Measurements from ENCODE around the gene RDH5. TPM values are rescaled to one million over a fixed set of nuclear protein-coding genes. Genes with fewer than 3 reads are reported as not detected.

Gene RDH5
- total RNA-seq, 1 experiment from 2014 or later = 12.6 TPM

DNA sequence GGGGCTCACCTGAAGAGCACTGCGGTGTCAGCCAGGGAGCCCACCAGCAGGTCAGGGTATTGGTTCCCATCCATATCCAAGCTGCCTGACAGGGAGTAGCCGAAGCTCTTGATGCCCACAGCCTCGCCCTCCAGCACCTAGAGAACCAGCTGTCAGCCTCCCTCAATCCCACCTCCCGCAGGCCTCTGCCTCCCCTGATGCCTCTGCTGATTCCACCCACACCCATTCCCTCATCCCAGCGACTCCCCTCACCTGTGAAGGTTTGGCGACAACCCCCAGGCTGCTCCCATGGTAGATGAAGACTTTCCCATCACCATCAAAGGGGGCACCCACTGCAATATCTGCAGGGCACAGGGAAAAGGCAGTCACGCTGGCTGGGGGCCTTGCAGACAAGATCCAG lies 22.5 kb upstream of the RDH5 start:
- CTCF ChIA-PET = no interaction called here
- DNase-seq = no peak
- Histone ChIP-seq H3F3A (ENCODE audit: insufficient read depth, low read depth) (no peaks in the 10 kb centered on the region), H3K4me3 (no peak overlapping the region), H2AFZ (no peak overlapping the region), H3K4me1 (replicated peaks; ENCODE audit: insufficient read depth) (no peaks in the 10 kb centered on the region), H3K9me2 (ENCODE audit: insufficient read depth) (no peaks in the 10 kb centered on the region), H4K20me1 (ENCODE audit: insufficient read depth) (no peaks in the 10 kb centered on the region), H3K27me3 (ENCODE audit: insufficient read depth, low read depth) (peaks cover 44% of the 10 kb centered on the region), H3K9me3 (ENCODE audit: insufficient read depth, low read depth) (no peaks in the 10 kb centered on the region), H3K79me2 (ENCODE audit: low read depth) (no peaks in the 10 kb centered on the region), H3K27ac (no peak overlapping the region), H3K4me2 (no peak overlapping the region), H3K36me3 (ENCODE audit: low read depth) (no peaks in the 10 kb centered on the region)
- BruUV-seq (replicated peaks) = no TSS peak
- POLR2A ChIA-PET (ENCODE audit: unreplicated experiment) = no interaction called here
- TF ChIP-seq, protein P1, sequence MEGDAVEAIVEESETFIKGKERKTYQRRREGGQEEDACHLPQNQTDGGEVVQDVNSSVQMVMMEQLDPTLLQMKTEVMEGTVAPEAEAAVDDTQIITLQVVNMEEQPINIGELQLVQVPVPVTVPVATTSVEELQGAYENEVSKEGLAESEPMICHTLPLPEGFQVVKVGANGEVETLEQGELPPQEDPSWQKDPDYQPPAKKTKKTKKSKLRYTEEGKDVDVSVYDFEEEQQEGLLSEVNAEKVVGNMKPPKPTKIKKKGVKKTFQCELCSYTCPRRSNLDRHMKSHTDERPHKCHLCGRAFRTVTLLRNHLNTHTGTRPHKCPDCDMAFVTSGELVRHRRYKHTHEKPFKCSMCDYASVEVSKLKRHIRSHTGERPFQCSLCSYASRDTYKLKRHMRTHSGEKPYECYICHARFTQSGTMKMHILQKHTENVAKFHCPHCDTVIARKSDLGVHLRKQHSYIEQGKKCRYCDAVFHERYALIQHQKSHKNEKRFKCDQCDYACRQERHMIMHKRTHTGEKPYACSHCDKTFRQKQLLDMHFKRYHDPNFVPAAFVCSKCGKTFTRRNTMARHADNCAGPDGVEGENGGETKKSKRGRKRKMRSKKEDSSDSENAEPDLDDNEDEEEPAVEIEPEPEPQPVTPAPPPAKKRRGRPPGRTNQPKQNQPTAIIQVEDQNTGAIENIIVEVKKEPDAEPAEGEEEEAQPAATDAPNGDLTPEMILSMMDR (conservative IDR thresholded peaks at IDR 0.05) = no peak
- TF ChIP-seq EZH2 (IDR thresholded peaks at IDR 0.05; ENCODE audit: low read depth) = no peak
- intact Hi-C loops (cut with micrococcal nuclease; ENCODE audit: unreplicated experiment) = no loop called here

DNA sequence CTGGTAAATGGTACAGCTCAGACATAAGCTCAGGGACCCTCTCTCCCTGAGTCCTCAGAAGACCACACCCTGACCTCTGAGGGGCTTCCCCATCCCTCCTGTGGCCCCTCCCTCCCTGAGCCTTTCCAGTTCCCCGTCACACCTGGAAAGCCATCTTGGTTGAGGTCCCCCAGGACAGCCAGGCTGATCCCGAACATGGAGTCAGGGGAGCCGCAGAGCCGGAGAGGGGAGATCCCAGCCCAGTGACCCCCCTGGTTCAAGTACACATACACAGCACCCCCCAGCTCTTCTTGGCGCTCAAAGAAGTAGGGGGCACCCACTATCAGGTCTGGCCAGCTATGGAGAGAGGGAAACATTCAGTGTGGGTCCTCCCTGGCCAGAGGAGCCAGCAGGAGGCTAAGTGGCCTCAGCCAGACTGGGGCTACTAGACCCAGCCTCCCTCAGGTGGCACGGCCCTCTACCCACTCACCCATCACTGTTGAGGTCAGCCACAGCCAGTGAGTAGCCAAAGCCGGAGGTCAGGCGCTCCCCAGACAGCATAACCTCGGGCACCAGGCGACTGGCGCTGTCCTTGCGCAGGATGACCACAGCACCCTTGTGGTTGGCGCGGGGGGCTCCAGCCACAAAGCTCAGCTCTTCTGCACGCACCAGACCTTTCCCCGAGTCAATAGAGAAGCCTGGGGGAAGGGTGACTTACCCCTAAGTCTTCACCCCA lies 21.8 kb upstream of the RDH5 start:
- CTCF ChIA-PET = no interaction called here
- Histone ChIP-seq H3K79me2 (ENCODE audit: low read depth) (no peaks in the 10 kb centered on the region), H3K27ac (no peak overlapping the region), H3K4me2 (no peak overlapping the region), H3F3A (ENCODE audit: insufficient read depth, low read depth) (no peaks in the 10 kb centered on the region), H3K4me3 (no peak overlapping the region), H3K4me1 (replicated peaks; ENCODE audit: insufficient read depth) (no peaks in the 10 kb centered on the region), H3K27me3 (ENCODE audit: insufficient read depth, low read depth) (peaks cover 47% of the 10 kb centered on the region), H4K20me1 (ENCODE audit: insufficient read depth) (no peaks in the 10 kb centered on the region), H3K9me2 (ENCODE audit: insufficient read depth) (no peaks in the 10 kb centered on the region), H2AFZ (no peak overlapping the region), H3K9me3 (ENCODE audit: insufficient read depth, low read depth) (no peaks in the 10 kb centered on the region), H3K36me3 (ENCODE audit: low read depth) (no peaks in the 10 kb centered on the region)
- no peak for DNase-seq
- no peak for TF ChIP-seq EZH2 (IDR thresholded peaks at IDR 0.05; ENCODE audit: low read depth)
- TF ChIP-seq, protein P1 (conservative IDR thresholded peaks at IDR 0.05) = no peak
- intact Hi-C loops (cut with micrococcal nuclease; ENCODE audit: unreplicated experiment) = no loop called here
- BruUV-seq (replicated peaks) = no TSS peak
- POLR2A ChIA-PET (ENCODE audit: unreplicated experiment) = no interaction called here

DNA sequence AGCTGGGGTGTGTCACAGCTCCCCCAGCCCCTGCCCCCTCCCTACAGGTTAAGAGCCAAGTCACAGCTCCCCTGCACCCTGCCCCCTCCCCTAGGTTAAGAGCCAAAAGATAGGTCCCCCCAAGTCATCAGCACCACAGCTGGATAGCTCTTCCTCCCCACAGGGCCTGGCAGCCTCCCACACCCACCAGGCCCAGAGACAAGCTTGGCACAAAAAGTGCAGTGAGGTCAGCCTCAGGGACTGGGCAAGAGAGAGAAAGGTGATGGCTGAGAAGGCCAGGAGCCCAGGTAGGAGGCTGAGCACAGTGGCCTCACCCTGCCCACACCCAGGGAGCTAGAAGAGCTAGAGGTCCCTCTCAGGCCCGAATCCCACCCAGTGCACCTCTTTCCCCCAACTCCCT lies 21.2 kb upstream of the RDH5 start:
- no peaks in the 10 kb centered on the region for H3K79me2 ChIP-seq (ENCODE audit: low read depth)
- H3K4me2 ChIP-seq = no peak overlapping the region
- H2AFZ ChIP-seq = no peak overlapping the region
- no peaks in the 10 kb centered on the region for H3F3A ChIP-seq (ENCODE audit: insufficient read depth, low read depth)
- no TSS peak for BruUV-seq (replicated peaks)
- ChIA-PET CTCF (no interaction called here), POLR2A (ENCODE audit: unreplicated experiment) (no interaction called here)
- no peak for DNase-seq
- peaks cover 53% of the 10 kb centered on the region for H3K27me3 ChIP-seq (ENCODE audit: insufficient read depth, low read depth)
- no peaks in the 10 kb centered on the region for H3K9me2 ChIP-seq (ENCODE audit: insufficient read depth)
- no peak overlapping the region for H3K27ac ChIP-seq
- H3K4me1 ChIP-seq (replicated peaks; ENCODE audit: insufficient read depth) = no peaks in the 10 kb centered on the region
- TF ChIP-seq EZH2 (IDR thresholded peaks at IDR 0.05; ENCODE audit: low read depth) = no peak
- TF ChIP-seq, protein P1 (conservative IDR thresholded peaks at IDR 0.05) = no peak
- H3K36me3 ChIP-seq (ENCODE audit: low read depth) = no peaks in the 10 kb centered on the region
- no peaks in the 10 kb centered on the region for H3K9me3 ChIP-seq (ENCODE audit: insufficient read depth, low read depth)
- intact Hi-C loops (cut with micrococcal nuclease; ENCODE audit: unreplicated experiment) = no loop called here
- H3K4me3 ChIP-seq = no peak overlapping the region
- H4K20me1 ChIP-seq (ENCODE audit: insufficient read depth) = no peaks in the 10 kb centered on the region
